Astrocyte (in vitro differentiated cells and primary cell): ENCODE data around the gene TCF7L2. TPM values are rescaled to one million over a fixed set of nuclear protein-coding genes. Genes with fewer than 3 reads are reported as not detected.

Experiments used
- DNase-seq: peaks from one replicate; pipeline ENCODE4 v3.0.0-alpha.2; 2010; ENCODE audit warnings: low read depth
- FAIRE-seq: peaks from 2 replicates; lab custom pipeline; 2011; peaks lifted over from hg19 to GRCh38; lab: Jason Lieb, UNC
- H2AFZ ChIP-seq: 2 replicates; pipeline ENCODE4 v1.6.0; 2012; ENCODE audit warnings: low read depth, low read length, inconsistent platforms
- H3K27ac ChIP-seq: 2 replicates; pipeline ENCODE4 v1.5.1; 2011; ENCODE audit warnings: low read depth, low read length, inconsistent platforms
- H3K27me3 ChIP-seq: 2 replicates; pipeline ENCODE4 v1.6.0; 2011; ENCODE audit warnings: low read length, inconsistent platforms; ENCODE audit not compliant: insufficient read depth
- H3K36me3 ChIP-seq: 2 replicates; pipeline ENCODE4 v1.5.1; 2011; ENCODE audit warnings: low read length, inconsistent platforms; ENCODE audit not compliant: insufficient read depth
- H3K4me1 ChIP-seq: 2 replicates; pipeline ENCODE4 v1.5.1; 2011; ENCODE audit warnings: low read length, inconsistent platforms; ENCODE audit not compliant: insufficient read depth
- H3K4me2 ChIP-seq: 2 replicates; pipeline ENCODE4 v1.6.0; 2012; ENCODE audit warnings: low read length, inconsistent platforms
- H3K4me3 ChIP-seq: 2 replicates; pipeline ENCODE4 v1.5.1; 2011; ENCODE audit warnings: low read depth, mild to moderate bottlenecking, low read length, inconsistent platforms; ENCODE audit not compliant: insufficient read depth
- H3K79me2 ChIP-seq: 2 replicates; pipeline ENCODE4 v1.6.0; 2012; ENCODE audit warnings: mild to moderate bottlenecking, low read length, inconsistent platforms; ENCODE audit not compliant: insufficient read depth
- H3K9ac ChIP-seq: 2 replicates; pipeline ENCODE4 v1.6.0; 2012; ENCODE audit warnings: mild to moderate bottlenecking, low read length, inconsistent platforms
- H3K9me3 ChIP-seq: 2 replicates; pipeline ENCODE4 v1.5.1; 2012; ENCODE audit warnings: low read depth, mild to moderate bottlenecking, low read length, inconsistent platforms; ENCODE audit not compliant: insufficient read depth
- H4K20me1 ChIP-seq: 2 replicates; pipeline ENCODE4 v1.6.0; 2012; ENCODE audit warnings: low read length, inconsistent platforms; ENCODE audit not compliant: insufficient read depth
- H3K27ac Mint-ChIP-seq: one replicate; pipeline ENCODE4 v1.8.0; 2021; ENCODE audit warnings: mild to moderate bottlenecking, mixed read lengths; ENCODE audit not compliant: unreplicated experiment
- H3K27me3 Mint-ChIP-seq: one replicate; pipeline ENCODE4 v1.8.0; 2021; ENCODE audit warnings: low read depth, mixed read lengths; ENCODE audit not compliant: unreplicated experiment
- H3K36me3 Mint-ChIP-seq: one replicate; pipeline ENCODE4 v1.8.0; 2021; ENCODE audit warnings: low read depth, mixed read lengths; ENCODE audit not compliant: unreplicated experiment
- H3K4me1 Mint-ChIP-seq: one replicate; pipeline ENCODE4 v1.8.0; 2021; ENCODE audit warnings: low read depth, mixed read lengths; ENCODE audit not compliant: unreplicated experiment
- H3K4me3 Mint-ChIP-seq: one replicate; pipeline ENCODE4 v1.8.0; 2021; ENCODE audit warnings: mild to moderate bottlenecking, moderate library complexity, mixed read lengths; ENCODE audit not compliant: unreplicated experiment
- H3K9me3 Mint-ChIP-seq: one replicate; pipeline ENCODE4 v1.8.0; 2021; ENCODE audit warnings: mild to moderate bottlenecking, mixed read lengths; ENCODE audit not compliant: unreplicated experiment
- CTCF ChIP-seq: IDR thresholded peaks from 2 replicates; pipeline ENCODE4 v1.5.1; 2011; ENCODE audit warnings: low read depth, mild to moderate bottlenecking, inconsistent platforms, low read length, moderate library complexity; ENCODE audit not compliant: insufficient read depth
- EZH2 ChIP-seq: IDR thresholded peaks from 2 replicates; pipeline ENCODE4 v1.6.1; 2012; ENCODE audit warnings: mild to moderate bottlenecking, low read length, inconsistent platforms; ENCODE audit not compliant: insufficient read depth
- total RNA-seq: library from RNA; stranded (reverse); gene quantifications from 2 replicates; pipeline ENCODE4 v1.2.1, GENCODE V29; 2021

TCF7L2 gene
- total RNA-seq, 1 donor from 2014 or later = 52.4 TPM

GRCh38 chr10:113087165-113088029, 137.3 kb downstream of the TCF7L2 start:
- H4K20me1 ChIP-seq = no peaks in the 10 kb centered on the region
- peak overlapping the region; percentile 65 for H3K4me2 ChIP-seq
- H3K4me3 Mint-ChIP-seq = no peak overlapping the region
- peak overlapping the region; percentile 83 for H3K27ac ChIP-seq
- no peaks in the 10 kb centered on the region for H3K36me3 ChIP-seq
- H3K27ac Mint-ChIP-seq = peak overlapping the region; percentile 93
- no peaks in the 10 kb centered on the region for H3K9me3 ChIP-seq
- H3K27me3 Mint-ChIP-seq = no peaks in the 10 kb centered on the region
- H3K27me3 ChIP-seq = no peaks in the 10 kb centered on the region
- peaks cover 25% of the 10 kb centered on the region for H3K79me2 ChIP-seq
- peaks cover 20% of the 10 kb centered on the region for H3K36me3 Mint-ChIP-seq
- H3K4me3 ChIP-seq = no peak overlapping the region
- TF ChIP-seq CTCF = no peak
- TF ChIP-seq EZH2 = no peak
- no peaks in the 10 kb centered on the region for H3K9me3 Mint-ChIP-seq
- peaks cover 26% of the 10 kb centered on the region for H3K4me1 ChIP-seq
- DNase-seq (peak; percentile 100), FAIRE-seq (peak; percentile 100)
- H3K9ac ChIP-seq = peak overlapping the region; percentile 67
- H2AFZ ChIP-seq = no peak overlapping the region
- H3K4me1 Mint-ChIP-seq = peaks cover 50% of the 10 kb centered on the region

GRCh38 chr10:113088194-113088593, 138.1 kb downstream of the TCF7L2 start:
- Histone ChIP-seq H3K4me3 (no peak overlapping the region), H4K20me1 (no peaks in the 10 kb centered on the region), H3K27me3 (no peaks in the 10 kb centered on the region), H3K9ac (no peak overlapping the region), H2AFZ (no peak overlapping the region), H3K4me2 (no peak overlapping the region), H3K9me3 (no peaks in the 10 kb centered on the region), H3K4me1 (peaks cover 30% of the 10 kb centered on the region), H3K36me3 (no peaks in the 10 kb centered on the region), H3K79me2 (peaks cover 22% of the 10 kb centered on the region), H3K27ac (no peak overlapping the region)
- TF ChIP-seq EZH2 (no peak), CTCF (no peak)
- no peaks in the 10 kb centered on the region for H3K27me3 Mint-ChIP-seq
- peaks cover 26% of the 10 kb centered on the region for H3K36me3 Mint-ChIP-seq
- H3K9me3 Mint-ChIP-seq = no peaks in the 10 kb centered on the region
- DNase-seq (no peak), FAIRE-seq (no peak)
- peak overlapping the region; percentile 93 for H3K27ac Mint-ChIP-seq
- H3K4me3 Mint-ChIP-seq = no peak overlapping the region
- H3K4me1 Mint-ChIP-seq = peaks cover 51% of the 10 kb centered on the region

- no peaks in the 10 kb centered on the region for H3K27me3 ChIP-seq
- peaks cover 32% of the 10 kb centered on the region for H3K4me1 ChIP-seq
- no peak overlapping the region for H3K27ac ChIP-seq
- no peaks in the 10 kb centered on the region for H3K9me3 ChIP-seq
- peaks cover 18% of the 10 kb centered on the region for H3K79me2 ChIP-seq
- no peak overlapping the region for H3K9ac ChIP-seq
- Mint-ChIP-seq H3K4me3 (no peak overlapping the region), H3K36me3 (peaks cover 31% of the 10 kb centered on the region), H3K9me3 (no peaks in the 10 kb centered on the region), H3K4me1 (peaks cover 52% of the 10 kb centered on the region), H3K27ac (peak overlapping the region; percentile 81), H3K27me3 (no peaks in the 10 kb centered on the region)
- H4K20me1 ChIP-seq = no peaks in the 10 kb centered on the region
- no peak for TF ChIP-seq CTCF
- no peak for TF ChIP-seq EZH2
- FAIRE-seq = no peak
- DNase-seq = no peak
- H3K4me2 ChIP-seq = no peak overlapping the region
- H3K36me3 ChIP-seq = no peaks in the 10 kb centered on the region
- no peak overlapping the region for H3K4me3 ChIP-seq
- H2AFZ ChIP-seq = no peak overlapping the region
These were observed 139.5 kb downstream of the TCF7L2 start for GRCh38 chr10:113089551-113089950.
